A549 (cell line): ENCODE results near the gene OR10G2. TPM values are rescaled to one million over a fixed set of nuclear protein-coding genes. Genes with fewer than 3 reads are reported as not detected.

Source experiments
- ATAC-seq, 2 experiments: fragments of 200-7000 bp in 1 of 2; fragments of >200 bp in 1 of 2; cut with Nextera tagmentation in 1 of 2; cut with Tn5 transposase in 1 of 2; 3 replicates each; pipeline versions ENCODE4 v1.8.0 to v1.9.1; 2018 to 2020; ENCODE audit warnings: mild to moderate bottlenecking in 1 of 2, moderate library complexity in 1 of 2
- CTCF ChIA-PET: fragments of 300-600 bp; sonication (Branson Sonifier 250); formaldehyde crosslinking; extraction: SDS; loops from one replicate; lab custom pipeline; 2021; ENCODE audit warnings: antibody characterized with exemption, inconsistent platforms; lab: Yijun Ruan, JAX
- POLR2A ChIA-PET: fragments of 350-600 bp; formaldehyde crosslinking; extraction: SDS; loops from one replicate; lab custom pipeline; 2021; ENCODE audit warnings: antibody characterized with exemption, inconsistent platforms; lab: Yijun Ruan, JAX
- DNase-seq, 2 experiments: peaks; one replicate each; pipeline versions ENCODE4 v3.0.0 to v3.0.0-alpha.2; 2011 to 2016; ENCODE audit warnings: low read depth in 1 of 2, low spot score in 1 of 2
- FAIRE-seq: peaks from 2 replicates; lab custom pipeline; 2011; peaks lifted over from hg19 to GRCh38; lab: Jason Lieb, UNC
- H3K27ac ChIP-seq, 2 experiments: fragments of >200 bp; sonication (Bioruptor Twin); formaldehyde crosslinking; 3 replicates each; pipeline ENCODE4 v1.5.1; 2016 to 2017
- H3K4me1 ChIP-seq: fragments of >200 bp; sonication (Bioruptor Twin); formaldehyde crosslinking; 3 replicates; pipeline ENCODE4 v1.6.1; 2016
- H3K4me2 ChIP-seq: fragments of >200 bp; sonication (Bioruptor Twin); formaldehyde crosslinking; 3 replicates; pipeline ENCODE4 v1.6.1; 2016
- H3K4me3 ChIP-seq: fragments of >200 bp; sonication (Bioruptor Twin); formaldehyde crosslinking; 3 replicates; pipeline ENCODE4 v1.5.1; 2016
- H3K9me3 ChIP-seq: fragments of >200 bp; sonication (Bioruptor Twin); formaldehyde crosslinking; 3 replicates; pipeline ENCODE4 v1.6.1; 2016
- CBX2 ChIP-seq: fragments of 200-600 bp; sonication (generic); IDR thresholded peaks from 2 replicates; pipeline ENCODE4 v1.6.1; 2016; ENCODE audit warnings: low read depth, mild to moderate bottlenecking, borderline replicate concordance
- CBX8 ChIP-seq: fragments of 200-600 bp; sonication (generic); IDR thresholded peaks from 2 replicates; pipeline ENCODE4 v1.6.1; 2016
- CEBPB ChIP-seq, 2 experiments: fragments of >200 bp in 1 of 2; sonication (Bioruptor Twin) in 1 of 2; formaldehyde crosslinking in 1 of 2; IDR thresholded peaks; 2 replicates each; pipeline ENCODE4 v1.6.1; 2012 to 2016
- CHD2 ChIP-seq: fragments of 150-350 bp; IDR thresholded peaks from 2 replicates; pipeline ENCODE4 v1.6.1; 2014; ENCODE audit warnings: low read length; ENCODE audit not compliant: partially characterized antibody
- EHMT2 ChIP-seq: fragments of 200-600 bp; sonication (generic); IDR thresholded peaks from 2 replicates; pipeline ENCODE4 v1.6.1; 2016; ENCODE audit warnings: antibody characterized with exemption, low read depth, mild to moderate bottlenecking, moderate library complexity
- ESRRA ChIP-seq: fragments of 150-350 bp; IDR thresholded peaks from 2 replicates; pipeline ENCODE4 v1.6.1; 2014; ENCODE audit warnings: mild to moderate bottlenecking, low read length, borderline replicate concordance
- FOSB ChIP-seq: fragments of 250-450 bp; sonication (Bioruptor Pico); IDR thresholded peaks from 2 replicates; pipeline ENCODE4 v1.5.0; 2020; ENCODE audit warnings: mild to moderate bottlenecking, moderate library complexity
- HEYL ChIP-seq: fragments of 250-450 bp; sonication (Bioruptor Pico); IDR thresholded peaks from 2 replicates; pipeline ENCODE4 v1.8.0; 2021; ENCODE audit warnings: mild to moderate bottlenecking, moderate library complexity
- HMGXB4 ChIP-seq: fragments of 250-450 bp; sonication (Bioruptor Pico); IDR thresholded peaks from 2 replicates; pipeline ENCODE4 v1.5.0; 2021; ENCODE audit warnings: mild to moderate bottlenecking, moderate library complexity, borderline replicate concordance
- HOXB13 ChIP-seq: fragments of 250-450 bp; sonication (Bioruptor Pico); IDR thresholded peaks from 2 replicates; pipeline ENCODE4 v1.5.0; 2020; ENCODE audit warnings: low read depth, mild to moderate bottlenecking, moderate library complexity
- JUNB ChIP-seq: fragments of >200 bp; sonication (Bioruptor Twin); formaldehyde crosslinking; IDR thresholded peaks from 2 replicates; pipeline ENCODE4 v1.6.1; 2016
- KDM5A ChIP-seq: fragments of 200-600 bp; sonication (generic); IDR thresholded peaks from 2 replicates; pipeline ENCODE4 v1.6.1; 2016; ENCODE audit warnings: antibody characterized with exemption, mild to moderate bottlenecking
- MAFK ChIP-seq: fragments of 450-650 bp; IDR thresholded peaks from 2 replicates; pipeline ENCODE4 v1.6.1; 2014; ENCODE audit not compliant: partially characterized antibody
- NFE2L2 ChIP-seq: fragments of 150-350 bp; conservative IDR thresholded peaks from 2 replicates; pipeline ENCODE4 v1.6.1; 2014; ENCODE audit warnings: low read length
- NPAS2 ChIP-seq: fragments of 250-450 bp; sonication (Bioruptor Pico); IDR thresholded peaks from 2 replicates; pipeline ENCODE4 v1.8.0; 2022; ENCODE audit warnings: mild to moderate bottlenecking, moderate library complexity, borderline replicate concordance
- PBX3 ChIP-seq: IDR thresholded peaks from 2 replicates; pipeline ENCODE4 v1.6.1; 2012
- PHF8 ChIP-seq: fragments of 200-600 bp; sonication (generic); IDR thresholded peaks from 2 replicates; pipeline ENCODE4 v1.6.1; 2016; ENCODE audit warnings: low read depth, mild to moderate bottlenecking, antibody characterized with exemption, moderate library complexity, borderline replicate concordance
- POLR2AphosphoS2 ChIP-seq: conservative IDR thresholded peaks from 2 replicates; pipeline ENCODE4 v1.6.1; 2012; ENCODE audit warnings: low read length, improper control_type of control experiment, inconsistent platforms
- RAD21 ChIP-seq, 2 experiments: fragments of >200 bp in 1 of 2; sonication (Bioruptor Twin) in 1 of 2; formaldehyde crosslinking in 1 of 2; IDR thresholded peaks in 1 of 2; conservative IDR thresholded peaks in 1 of 2; 2 replicates in 1 of 2; 3 replicates in 1 of 2; pipeline ENCODE4 v1.6.1; 2012 to 2018; ENCODE audit warnings: inconsistent platforms in 1 of 2
- RARB ChIP-seq: fragments of 250-450 bp; sonication (Bioruptor Pico); IDR thresholded peaks from 2 replicates; pipeline ENCODE4 v1.8.0; 2021; ENCODE audit warnings: mild to moderate bottlenecking, moderate library complexity
- USF2 ChIP-seq: fragments of 450-650 bp; IDR thresholded peaks from 2 replicates; pipeline ENCODE4 v1.6.1; 2014; ENCODE audit warnings: antibody characterized with exemption
- ZNF302 ChIP-seq: fragments of 250-450 bp; sonication (Bioruptor Pico); IDR thresholded peaks from 2 replicates; pipeline ENCODE4 v1.9.0; 2021; ENCODE audit warnings: inconsistent platforms, mild to moderate bottlenecking, moderate library complexity
- WGBS: methylation state at CpG from one replicate; pipeline ENCODE4 v1.1.6; 2017; ENCODE audit errors: missing lambda C conversion rate; 5-methylcytosine and 5-hydroxymethylcytosine counted together
- polyA plus RNA-seq, 4 experiments: library from polyadenylated mRNA; depleted of rRNA in 3 of 4; stranded (reverse); fragments of >200 nt; fragmentation: RNase III in 1 of 4; extraction: RNeasy Plus Mini Kit Qiagen cat#74134 plus additional on column Dnase treatment in 1 of 4; gene quantifications; 2 replicates in 3 of 4; 3 replicates in 1 of 4; pipeline ENCODE4 v1.2.3, GENCODE V29; 2011 to 2017

The OR10G2 gene
- polyA plus RNA-seq, 2 of the 4 experiments (the other 2 are of a cell fraction), result not detected

GRCh38 chr14:21626491-21627230, 8.1 kb downstream of the OR10G2 start:
- no peak for DNase-seq
- H3K4me1 ChIP-seq, result no peaks in the 10 kb centered on the region
- POLR2A ChIA-PET, result no interaction called here
- no peak overlapping the region for H3K4me3 ChIP-seq
- 0 out of 3 replicates have a peak, but pooled peaks cover 3% of the 10 kb centered on the region for H3K9me3 ChIP-seq
- no peak for TF ChIP-seq ZNF302 (CRISPR knock-in tag)
- TF ChIP-seq PBX3, result no peak
- no peak for ATAC-seq
- WGBS, result 1% methylated on average over 3 of the region's 3 CpGs
- H3K4me2 ChIP-seq, result no peak overlapping the region
- FAIRE-seq, result no peak
- H3K27ac ChIP-seq, result no peak overlapping the region
- CTCF ChIA-PET, result no interaction called here

GRCh38 chr14:21617614-21618013, 17.1 kb downstream of the OR10G2 start:
- 35% methylated on average over 8 of the region's 8 CpGs for WGBS
- FAIRE-seq, result no peak
- ChIA-PET POLR2A (no interaction called here), CTCF (interaction anchor here (0.9 to 1.2 kb wide), 3 partner anchors 9 to 23 kb away, joined by 3 read pairs; no protein-coding TSS in a partner anchor)
- DNase-seq, result no peak
- ATAC-seq, result no peak
- no peak overlapping the region for H3K4me2 ChIP-seq
- H3K4me3 ChIP-seq, result no peak overlapping the region
- no peaks in the 10 kb centered on the region for H3K4me1 ChIP-seq
- H3K27ac ChIP-seq, result no peak overlapping the region
- TF ChIP-seq NFE2L2 (no peak), USF2 (no peak), EHMT2 (no peak), HOXB13 (CRISPR knock-in tag) (no peak), CBX8 (no peak), MAFK (no peak), HMGXB4 (CRISPR knock-in tag) (no peak), RAD21 (conservative IDR thresholded peaks at IDR 0.05 in 1 of 2, IDR thresholded peaks at IDR 0.05 in 1 of 2) (no peak), ZNF302 (CRISPR knock-in tag) (no peak), POLR2AphosphoS2 (no peak)
- no peaks in the 10 kb centered on the region for H3K9me3 ChIP-seq

GRCh38 chr14:21614240-21614639, 20.5 kb downstream of the OR10G2 start:
- no peaks in the 10 kb centered on the region for H3K4me1 ChIP-seq
- H3K9me3 ChIP-seq, result no peaks in the 10 kb centered on the region
- WGBS, result 14% methylated on average over 1 of the region's 1 CpG
- no peak for ATAC-seq
- CTCF ChIA-PET, result interaction anchor here (0.7 kb wide), 1 partner anchor 19 kb away, joined by 3 read pairs; no protein-coding TSS in a partner anchor
- H3K4me3 ChIP-seq, result no peak overlapping the region
- POLR2A ChIA-PET, result no interaction called here
- H3K27ac ChIP-seq, result no peak overlapping the region
- DNase-seq, result no peak
- no peak overlapping the region for H3K4me2 ChIP-seq
- FAIRE-seq, result no peak
- TF ChIP-seq KDM5A, result no peak
- no peak for TF ChIP-seq HEYL (CRISPR knock-in tag)
- no peak for TF ChIP-seq CHD2
- TF ChIP-seq PHF8, result no peak
- no peak for TF ChIP-seq NPAS2 (CRISPR knock-in tag)
- TF ChIP-seq JUNB, result no peak
- no peak for TF ChIP-seq RARB (CRISPR knock-in tag)
- TF ChIP-seq CEBPB (IDR thresholded peaks at IDR 0.05), result no peak
- no peak for TF ChIP-seq CBX2
- no peak for TF ChIP-seq ESRRA
- TF ChIP-seq MAFK, result no peak
- TF ChIP-seq POLR2AphosphoS2, result no peak
- no peak for TF ChIP-seq FOSB (CRISPR knock-in tag)
